Measurements from ENCODE around the gene VASP.
A peak's percentile ranks its signal among the peaks of the same experiment; 100 is the strongest.

The VASP gene

GRCh38 chr19:45574526-45574925 lies 67.2 kb downstream of the VASP start:
- no peak for DNase-seq (ENCODE audit: low spot score)
- in situ Hi-C loops (cut with MboI; ENCODE audit: low sequenced_read_pairs, unreplicated experiment), result no loop called here

GRCh38 chr19:45575216-45575615 lies 67.9 kb downstream of the VASP start:
- no peak for TF ChIP-seq CTCF (IDR thresholded peaks at IDR 0.05; ENCODE audit: borderline replicate concordance, control extremely low read depth, extremely low read depth, insufficient read depth, missing control alignments)
- peak; percentile 75 for DNase-seq (ENCODE audit: low spot score)
- in situ Hi-C loops (cut with MboI; ENCODE audit: low sequenced_read_pairs, unreplicated experiment), result no loop called here

More at GRCh38 chr19:45574526-45574925, 67.2 kb downstream of the VASP start:
- TF ChIP-seq CTCF (IDR thresholded peaks at IDR 0.05; ENCODE audit: borderline replicate concordance, control extremely low read depth, extremely low read depth, insufficient read depth, missing control alignments), result no peak
